Stimulated activated naive CD8-positive, alpha-beta T cell treated with anti-CD3 and anti-CD28 coated beads, Interleukin-15, Interleukin-2, amounts not matched to agents 100 ng/mL and 50 ng/mL, for 24 hours (primary cell): ENCODE measurements around the gene SULT4A1.

ENCODE experiments used
- H3K27ac Mint-ChIP-seq: one replicate; pipeline ENCODE4 v1.8.0; 2021; ENCODE audit warnings: mild to moderate bottlenecking, mixed read lengths
- H3K27me3 Mint-ChIP-seq: one replicate; pipeline ENCODE4 v1.8.0; 2021; ENCODE audit warnings: mixed read lengths
- H3K36me3 Mint-ChIP-seq: one replicate; pipeline ENCODE4 v1.8.0; 2021; ENCODE audit warnings: low read depth, mixed read lengths
- H3K4me1 Mint-ChIP-seq: one replicate; pipeline ENCODE4 v1.8.0; 2021; ENCODE audit warnings: low read depth, mixed read lengths
- H3K4me3 Mint-ChIP-seq: one replicate; pipeline ENCODE4 v1.8.0; 2021; ENCODE audit warnings: mild to moderate bottlenecking, mixed read lengths
- H3K9me3 Mint-ChIP-seq: one replicate; pipeline ENCODE4 v1.8.0; 2021; ENCODE audit warnings: mixed read lengths

SULT4A1 gene

DNA sequence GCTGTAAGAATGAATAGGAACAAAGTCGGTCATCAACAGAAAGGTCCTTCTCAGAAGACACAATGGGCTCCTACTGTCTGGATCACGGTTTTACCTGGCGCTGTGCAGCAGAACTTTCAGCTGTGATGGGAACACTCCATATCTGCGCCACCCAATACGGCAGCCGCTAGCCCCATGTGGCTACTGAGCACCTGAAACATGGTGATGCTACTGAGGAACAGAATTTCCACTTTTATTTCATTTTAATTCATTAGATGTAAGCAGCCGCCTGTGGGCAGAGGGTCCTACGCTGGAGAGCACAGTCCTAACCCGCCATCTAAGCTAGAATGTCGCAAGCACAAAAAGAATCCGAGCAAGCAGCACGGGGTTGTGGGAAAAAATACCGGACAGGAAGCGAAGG, 2.7 kb downstream of the SULT4A1 start:
- Mint-ChIP-seq H3K27ac (no peak overlapping the region), H3K4me1 (peaks cover 5% of the 10 kb centered on the region), H3K27me3 (peaks cover 53% of the 10 kb centered on the region), H3K36me3 (no peaks in the 10 kb centered on the region), H3K9me3 (peaks cover 10% of the 10 kb centered on the region), H3K4me3 (no peak overlapping the region)

DNA sequence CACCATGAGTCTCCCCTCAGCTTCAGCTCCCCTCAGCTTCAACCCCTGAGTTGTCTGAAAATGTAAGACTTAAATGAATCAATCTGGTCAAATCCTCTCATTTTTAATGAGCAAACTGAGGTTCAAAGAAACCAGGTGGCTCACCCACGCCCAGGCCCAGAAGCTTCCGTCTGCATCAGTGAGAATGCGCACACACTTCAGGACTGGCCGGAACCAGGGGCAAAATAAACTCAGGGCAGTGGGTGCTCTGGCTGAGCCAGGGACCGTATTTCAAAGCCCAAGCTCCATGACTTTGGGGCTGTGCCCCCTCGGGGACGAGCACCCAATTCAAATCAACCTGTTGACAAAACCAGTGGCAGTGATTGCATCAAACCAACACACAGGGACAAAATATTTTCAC, 3.1 kb downstream of the SULT4A1 start:
- Mint-ChIP-seq H3K4me1 (peaks cover 5% of the 10 kb centered on the region), H3K9me3 (peaks cover 10% of the 10 kb centered on the region), H3K36me3 (no peaks in the 10 kb centered on the region), H3K27ac (no peak overlapping the region), H3K27me3 (peaks cover 51% of the 10 kb centered on the region), H3K4me3 (no peak overlapping the region)

DNA sequence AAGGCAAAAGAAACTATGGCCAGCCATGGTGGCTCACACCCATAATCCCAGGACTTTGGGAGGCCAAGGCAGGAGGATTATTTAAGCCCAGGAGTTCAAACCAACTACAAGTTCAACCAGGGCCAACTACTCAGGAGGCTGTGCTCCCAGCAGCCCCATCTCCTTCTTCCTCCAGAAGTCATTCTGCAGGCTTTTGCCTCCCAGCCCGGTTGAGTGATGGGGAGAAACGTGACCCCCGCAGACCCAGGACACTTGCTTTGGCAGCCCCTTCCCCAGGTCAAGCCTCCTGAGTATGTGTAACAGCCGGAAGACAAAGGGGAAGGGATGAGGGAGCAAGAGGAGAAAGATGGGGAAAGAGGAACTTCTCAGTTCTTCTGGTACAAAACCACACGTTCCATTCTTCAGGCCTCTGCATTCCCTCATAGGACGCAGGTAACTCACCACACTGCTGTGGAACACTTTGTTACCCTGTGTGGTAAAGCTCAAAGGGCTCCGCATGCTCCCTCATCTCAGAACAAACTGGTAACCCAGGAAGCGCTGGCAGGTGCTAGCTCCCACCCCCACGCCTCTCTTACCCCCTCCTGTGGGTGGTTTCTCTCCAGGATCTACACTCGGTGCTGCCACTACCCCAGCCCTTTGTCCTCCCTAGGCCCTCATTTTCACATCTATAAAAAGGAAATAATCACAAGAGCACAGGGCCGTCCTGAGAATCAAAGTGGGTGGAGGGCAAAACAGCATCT, 4.0 kb downstream of the SULT4A1 start:
- peaks cover 5% of the 10 kb centered on the region for H3K4me1 Mint-ChIP-seq
- no peak overlapping the region for H3K4me3 Mint-ChIP-seq
- peaks cover 10% of the 10 kb centered on the region for H3K9me3 Mint-ChIP-seq
- H3K27me3 Mint-ChIP-seq = peaks cover 42% of the 10 kb centered on the region
- no peaks in the 10 kb centered on the region for H3K36me3 Mint-ChIP-seq
- H3K27ac Mint-ChIP-seq = no peak overlapping the region

DNA sequence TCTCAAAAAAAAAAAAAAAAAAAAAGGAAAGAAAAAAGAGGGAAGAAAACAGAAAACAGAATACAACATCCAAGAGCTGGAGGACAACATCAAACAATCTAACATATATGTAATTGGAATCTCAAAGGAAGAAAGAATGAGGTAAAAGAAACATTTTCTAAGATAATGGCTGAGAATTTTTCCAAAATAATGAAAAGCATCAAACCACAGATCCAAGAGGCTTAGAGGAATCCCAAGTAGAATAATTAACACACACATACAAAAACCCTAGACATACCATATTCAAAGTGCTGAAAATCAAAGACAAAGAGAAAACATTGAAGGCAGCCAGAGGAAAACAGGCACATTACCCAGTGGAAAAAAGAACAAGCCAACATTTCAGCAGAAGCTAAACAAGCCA, 4.9 kb downstream of the SULT4A1 start:
- Mint-ChIP-seq H3K9me3 (peaks cover 10% of the 10 kb centered on the region), H3K36me3 (no peaks in the 10 kb centered on the region), H3K4me3 (no peak overlapping the region), H3K27me3 (peaks cover 43% of the 10 kb centered on the region), H3K27ac (no peak overlapping the region), H3K4me1 (no peaks in the 10 kb centered on the region)

DNA sequence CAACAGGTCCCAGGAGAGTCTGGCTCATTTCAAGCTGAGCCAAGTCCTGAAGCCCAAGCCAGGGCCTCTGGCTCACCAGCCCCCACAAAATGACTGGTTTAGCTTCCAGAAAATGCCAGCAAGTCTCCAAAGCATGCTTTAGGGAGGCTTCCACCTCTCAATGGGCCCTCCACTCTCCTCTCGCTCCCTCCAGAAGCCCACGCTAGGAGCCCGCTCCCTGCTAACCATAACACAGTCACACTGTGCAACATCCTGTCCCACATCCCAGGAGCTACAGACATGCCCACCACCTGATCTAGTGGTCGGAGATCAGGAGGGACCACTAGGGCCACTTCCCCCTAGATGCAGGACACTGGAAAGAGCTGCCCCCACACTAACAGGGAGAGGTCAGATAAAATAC, 6.9 kb downstream of the SULT4A1 start:
- no peak overlapping the region for H3K4me3 Mint-ChIP-seq
- H3K9me3 Mint-ChIP-seq = peaks cover 10% of the 10 kb centered on the region
- H3K27me3 Mint-ChIP-seq = peaks cover 36% of the 10 kb centered on the region
- no peak overlapping the region for H3K27ac Mint-ChIP-seq
- H3K36me3 Mint-ChIP-seq = no peaks in the 10 kb centered on the region
- no peaks in the 10 kb centered on the region for H3K4me1 Mint-ChIP-seq

DNA sequence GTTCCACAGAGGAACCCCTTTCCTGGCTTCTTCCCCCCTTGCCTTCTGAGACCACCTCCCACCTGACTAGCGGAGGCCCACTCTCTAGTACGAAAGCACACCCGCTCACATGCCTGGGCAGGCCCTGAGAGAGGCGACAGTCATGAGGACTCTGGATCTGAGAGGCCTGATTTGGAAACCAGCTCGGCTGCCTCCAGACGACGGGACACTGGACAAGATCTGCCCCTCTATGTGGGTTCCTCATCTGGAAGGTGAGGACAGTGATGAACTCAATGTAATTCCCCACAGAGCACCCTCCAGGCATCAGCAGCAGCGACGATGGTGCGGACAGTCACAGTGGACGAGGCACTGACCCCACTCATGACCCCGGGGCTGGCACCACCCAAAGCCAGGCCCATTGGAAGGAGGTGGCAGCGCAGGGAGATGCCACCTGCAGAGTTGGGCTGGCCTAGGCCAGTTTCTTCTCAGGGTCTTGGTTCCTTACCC, 7.5 kb downstream of the SULT4A1 start:
- H3K27me3 Mint-ChIP-seq = peaks cover 30% of the 10 kb centered on the region
- no peaks in the 10 kb centered on the region for H3K36me3 Mint-ChIP-seq
- H3K4me1 Mint-ChIP-seq = no peaks in the 10 kb centered on the region
- H3K4me3 Mint-ChIP-seq = no peak overlapping the region
- H3K9me3 Mint-ChIP-seq = peaks cover 10% of the 10 kb centered on the region
- H3K27ac Mint-ChIP-seq = no peak overlapping the region

DNA sequence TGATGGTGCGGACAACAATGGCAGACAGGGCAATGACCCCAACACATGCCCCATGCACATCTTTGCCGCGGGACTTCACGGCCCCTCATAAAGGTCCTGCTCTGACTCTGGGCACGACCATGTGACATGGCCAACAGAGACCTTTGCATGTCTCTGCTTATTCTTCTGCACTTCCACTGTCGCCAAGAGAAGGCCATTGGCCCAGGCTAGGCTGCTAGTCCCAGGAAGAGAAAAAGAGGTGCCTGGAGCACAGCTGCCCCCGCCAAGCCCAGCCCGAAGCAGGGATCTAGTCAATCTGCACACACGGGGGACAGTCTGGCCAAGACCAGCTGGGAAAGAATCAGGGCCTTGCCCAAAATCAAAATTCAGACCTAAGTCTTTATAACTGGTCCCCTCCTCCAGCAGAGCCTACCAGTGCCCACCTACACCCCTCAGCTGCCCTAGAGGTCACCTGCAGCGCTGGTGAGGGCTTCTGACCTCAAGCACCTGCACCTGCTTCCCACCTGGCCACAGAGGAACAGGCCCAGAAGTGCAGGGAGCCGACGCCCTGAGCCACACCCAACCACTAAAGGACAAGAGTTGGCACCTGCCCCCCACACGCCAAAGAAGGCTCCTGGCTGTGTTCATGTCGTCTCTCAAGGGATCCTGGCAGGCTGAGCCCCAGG, 8.1 kb downstream of the SULT4A1 start:
- Mint-ChIP-seq H3K27me3 (peaks cover 28% of the 10 kb centered on the region), H3K27ac (no peak overlapping the region), H3K9me3 (peaks cover 10% of the 10 kb centered on the region), H3K36me3 (no peaks in the 10 kb centered on the region), H3K4me1 (no peaks in the 10 kb centered on the region), H3K4me3 (no peak overlapping the region)

DNA sequence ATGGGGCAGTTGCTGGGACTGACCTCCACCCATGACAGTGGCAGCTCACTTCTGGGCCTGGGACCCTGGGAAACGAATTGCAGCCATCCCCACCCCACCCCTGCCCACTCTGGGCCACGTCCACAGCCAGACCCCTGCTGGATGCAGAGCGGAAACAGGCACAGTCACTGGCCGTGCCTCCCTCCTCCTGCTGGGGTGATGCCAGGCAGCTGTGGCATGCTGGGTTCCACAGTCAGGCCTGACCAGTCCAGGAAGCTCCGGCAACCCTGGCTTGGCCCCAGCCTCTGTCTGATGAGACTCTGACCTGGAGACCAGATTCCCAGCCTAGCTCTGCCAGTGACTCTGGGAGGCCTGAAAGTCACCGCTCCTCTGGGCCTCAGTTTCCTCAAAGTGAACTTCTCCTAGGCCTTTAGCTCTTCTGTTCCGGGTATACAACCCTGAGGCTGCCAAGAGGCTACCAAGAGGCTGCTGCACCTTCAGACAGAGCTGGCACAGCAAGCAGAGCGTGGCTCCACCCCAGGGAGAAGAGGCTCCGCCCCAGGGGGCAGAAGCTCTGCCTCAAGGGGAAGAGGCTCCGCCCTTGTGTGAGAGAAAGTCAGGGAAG, 8.9 kb downstream of the SULT4A1 start:
- Mint-ChIP-seq H3K9me3 (peaks cover 10% of the 10 kb centered on the region), H3K36me3 (no peaks in the 10 kb centered on the region), H3K27me3 (peaks cover 27% of the 10 kb centered on the region), H3K4me3 (no peak overlapping the region), H3K4me1 (no peaks in the 10 kb centered on the region), H3K27ac (no peak overlapping the region)

DNA sequence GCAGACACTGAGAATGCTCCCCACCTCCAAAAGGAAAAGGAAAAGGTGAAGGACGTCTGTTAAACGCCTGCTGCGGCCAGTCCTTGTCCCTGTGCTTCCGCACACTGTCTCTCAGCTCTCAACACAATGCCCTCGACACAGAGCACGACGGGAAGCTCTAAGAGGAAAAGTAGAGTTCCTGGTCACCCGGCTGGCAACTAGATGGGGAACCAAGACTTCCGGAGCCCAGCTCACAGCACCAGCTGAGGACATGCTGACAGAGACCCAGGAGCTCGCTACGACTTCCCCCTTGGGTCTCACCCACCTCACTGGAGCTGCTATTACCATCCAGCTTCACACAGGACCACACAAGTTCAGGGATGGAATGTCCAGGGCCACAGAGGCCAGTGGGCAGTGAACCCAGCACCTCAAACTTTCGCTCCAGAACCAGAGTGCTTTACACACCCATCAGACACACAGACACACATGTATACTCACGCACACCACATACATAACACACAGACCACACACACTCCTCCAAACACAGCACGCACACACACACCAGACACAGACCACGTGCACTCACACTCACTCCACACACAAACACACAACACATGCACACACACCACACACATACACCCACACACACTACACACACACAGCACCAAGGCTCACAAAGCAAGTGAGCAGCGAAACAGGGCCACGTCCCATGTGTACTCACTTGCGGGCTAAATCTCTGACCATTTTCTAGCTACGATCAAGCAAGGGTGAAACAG, 9.6 kb downstream of the SULT4A1 start:
- H3K27me3 Mint-ChIP-seq = peaks cover 26% of the 10 kb centered on the region
- H3K27ac Mint-ChIP-seq = peak overlapping the region; percentile 30
- H3K4me1 Mint-ChIP-seq = no peaks in the 10 kb centered on the region
- peaks cover 10% of the 10 kb centered on the region for H3K9me3 Mint-ChIP-seq
- no peak overlapping the region for H3K4me3 Mint-ChIP-seq
- no peaks in the 10 kb centered on the region for H3K36me3 Mint-ChIP-seq

DNA sequence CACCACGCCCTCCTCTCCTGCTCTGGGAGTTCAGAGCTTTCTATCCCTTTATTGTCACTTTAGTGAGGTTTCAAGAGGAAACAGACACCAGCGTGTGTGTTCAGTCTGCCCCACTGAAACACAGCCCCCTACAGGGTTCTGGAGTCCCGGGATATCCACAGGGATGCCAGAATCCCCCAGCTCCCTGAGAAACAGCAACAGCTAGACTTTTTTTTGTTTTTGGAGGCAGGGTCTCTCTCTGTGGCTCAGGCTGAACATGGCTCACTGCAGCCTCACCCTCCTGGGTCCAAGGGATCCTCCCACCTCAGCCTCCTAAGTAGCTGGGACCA, 10.4 kb downstream of the SULT4A1 start:
- peaks cover 4% of the 10 kb centered on the region for H3K9me3 Mint-ChIP-seq
- peaks cover 19% of the 10 kb centered on the region for H3K27me3 Mint-ChIP-seq
- no peak overlapping the region for H3K27ac Mint-ChIP-seq
- no peaks in the 10 kb centered on the region for H3K4me1 Mint-ChIP-seq
- no peaks in the 10 kb centered on the region for H3K36me3 Mint-ChIP-seq
- no peak overlapping the region for H3K4me3 Mint-ChIP-seq

DNA sequence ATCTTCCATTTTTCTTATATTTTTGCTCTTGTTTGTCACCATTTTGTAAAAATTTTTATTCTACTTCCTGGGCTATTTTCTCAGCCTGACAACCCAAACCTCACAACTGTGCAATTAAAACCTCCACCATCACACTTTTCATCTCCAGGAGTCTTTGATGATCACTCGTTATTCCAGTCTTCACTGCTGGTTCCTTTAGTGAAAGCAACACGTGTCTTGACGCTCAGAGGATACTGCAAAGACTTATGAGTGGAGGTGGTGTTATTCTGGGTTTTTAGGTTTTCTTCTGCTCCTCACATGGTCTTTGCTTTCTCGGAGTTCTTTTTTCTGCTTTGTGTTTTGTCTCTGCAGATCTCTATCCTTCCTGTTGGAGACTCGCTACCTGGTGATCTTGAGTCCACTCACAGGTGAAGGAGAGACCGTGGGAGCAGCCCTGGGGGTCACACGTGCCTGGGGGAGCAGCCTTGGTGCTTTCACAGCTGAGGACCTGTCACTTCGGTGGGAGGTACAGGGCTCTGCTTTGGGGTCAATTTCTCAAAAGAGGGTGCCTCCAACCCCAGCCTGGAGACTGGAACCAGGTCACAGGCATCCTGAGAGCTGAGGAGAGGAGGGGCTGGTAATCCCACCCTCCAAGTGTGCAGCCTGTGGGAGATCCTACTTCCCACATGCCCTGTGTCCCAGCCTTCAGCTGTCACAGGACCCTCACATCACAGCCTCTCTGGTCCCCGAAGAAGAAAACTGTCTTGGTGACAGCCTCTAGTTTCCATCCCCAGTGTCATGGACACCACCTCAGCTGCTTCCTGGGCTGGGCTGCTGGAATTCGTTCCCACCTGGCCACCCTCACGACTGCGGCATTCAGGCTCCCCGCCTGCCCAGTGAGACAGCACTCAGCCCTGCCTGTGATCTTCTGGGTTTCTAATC, 11.0 kb downstream of the SULT4A1 start:
- Mint-ChIP-seq H3K4me3 (no peak overlapping the region), H3K4me1 (no peaks in the 10 kb centered on the region), H3K9me3 (no peaks in the 10 kb centered on the region), H3K36me3 (no peaks in the 10 kb centered on the region), H3K27me3 (peaks cover 16% of the 10 kb centered on the region), H3K27ac (no peak overlapping the region)

DNA sequence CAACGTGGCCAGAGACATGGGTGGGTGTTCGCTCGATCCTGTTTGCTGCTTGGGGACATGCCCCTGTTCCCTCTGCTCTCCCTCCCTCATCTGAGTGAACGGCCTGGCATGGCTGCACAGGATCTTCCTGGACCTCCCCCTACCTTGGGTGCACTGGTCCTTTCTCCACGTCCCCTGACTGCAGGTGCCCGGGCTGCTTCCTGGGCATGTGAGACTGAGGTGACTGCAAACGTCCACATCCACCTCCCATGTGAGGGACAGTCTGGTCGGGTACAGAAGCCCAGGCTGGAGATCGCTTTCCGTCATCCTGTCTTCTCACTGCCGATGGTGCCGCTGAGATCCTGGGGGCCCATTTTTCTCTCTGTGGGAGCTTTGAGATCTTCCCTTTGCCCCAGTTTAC, 11.8 kb downstream of the SULT4A1 start:
- no peaks in the 10 kb centered on the region for H3K36me3 Mint-ChIP-seq
- H3K4me3 Mint-ChIP-seq = no peak overlapping the region
- no peaks in the 10 kb centered on the region for H3K4me1 Mint-ChIP-seq
- peaks cover 16% of the 10 kb centered on the region for H3K27me3 Mint-ChIP-seq
- no peak overlapping the region for H3K27ac Mint-ChIP-seq
- H3K9me3 Mint-ChIP-seq = no peaks in the 10 kb centered on the region

DNA sequence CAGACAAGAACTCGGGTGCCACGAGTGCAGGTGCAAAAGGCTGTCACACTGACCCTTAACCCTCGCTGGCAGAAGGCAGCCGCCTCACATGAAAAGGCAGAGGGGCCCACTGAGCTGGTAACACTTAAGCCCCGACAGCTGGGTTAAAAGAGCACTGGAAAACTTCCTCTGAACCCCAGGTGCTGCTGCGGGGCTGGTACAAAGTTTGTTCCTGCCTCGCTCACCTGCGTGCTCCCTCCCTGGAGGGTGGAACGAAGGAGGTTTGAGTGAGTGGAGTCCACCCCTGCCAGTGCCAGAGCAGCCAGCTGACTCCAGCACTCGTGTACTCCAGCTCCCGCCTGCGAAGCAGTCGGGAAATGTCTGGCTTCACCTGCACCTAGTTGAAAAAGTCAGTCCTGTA, 12.6 kb downstream of the SULT4A1 start:
- Mint-ChIP-seq H3K27ac (no peak overlapping the region), H3K4me1 (no peaks in the 10 kb centered on the region), H3K36me3 (no peaks in the 10 kb centered on the region), H3K27me3 (peaks cover 16% of the 10 kb centered on the region), H3K9me3 (no peaks in the 10 kb centered on the region), H3K4me3 (no peak overlapping the region)
